Left kidney (tissue), 2 donors: Measurements from ENCODE around the gene CPEB4. TPM values are rescaled to one million over a fixed set of nuclear protein-coding genes. Genes with fewer than 3 reads are reported as not detected.

ENCODE experiments used
- DNase-seq: peaks from one replicate; pipeline ENCODE4 v3.0.0-alpha.2; 2013
- polyA plus RNA-seq: library from polyadenylated mRNA; unstranded; fragments of 120-200 nt; gene quantifications from one replicate; pipeline ENCODE4 v1.2.1, GENCODE V29; 2013; ENCODE audit not compliant: insufficient read length

The CPEB4 gene
- polyA plus RNA-seq, 1 donor = 46.0 TPM

DNA sequence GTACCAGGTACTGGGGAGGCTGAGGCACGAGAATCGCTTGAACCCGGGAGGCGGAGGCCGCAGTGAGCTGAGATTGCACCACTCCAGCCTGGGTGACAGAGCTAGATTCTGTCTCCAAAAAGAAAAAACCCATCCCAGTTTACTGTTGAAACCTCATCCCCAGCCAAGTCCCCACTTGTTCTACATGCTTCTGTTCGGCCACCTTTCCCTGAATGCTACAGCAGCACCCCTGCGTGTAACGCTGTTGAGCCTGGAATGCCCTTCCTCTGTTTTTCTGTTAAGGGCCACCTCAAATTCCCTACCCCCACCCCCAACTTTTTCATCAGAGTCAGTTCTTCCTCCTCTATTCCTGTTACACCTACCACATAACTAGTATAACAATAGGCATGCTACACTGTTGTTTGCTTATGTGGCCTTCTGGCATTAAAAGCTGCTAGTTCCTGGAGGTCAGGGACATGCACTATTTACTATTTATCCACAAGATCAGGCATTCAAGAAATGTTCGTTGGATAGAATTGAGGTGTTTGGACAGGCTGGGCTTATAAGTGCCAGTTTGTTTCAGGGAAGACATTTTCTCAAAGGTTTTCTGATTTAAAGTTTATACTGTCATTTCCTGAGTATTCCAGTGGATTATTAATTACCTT lies 53.7 kb downstream of the CPEB4 start:
- no peak for DNase-seq

DNA sequence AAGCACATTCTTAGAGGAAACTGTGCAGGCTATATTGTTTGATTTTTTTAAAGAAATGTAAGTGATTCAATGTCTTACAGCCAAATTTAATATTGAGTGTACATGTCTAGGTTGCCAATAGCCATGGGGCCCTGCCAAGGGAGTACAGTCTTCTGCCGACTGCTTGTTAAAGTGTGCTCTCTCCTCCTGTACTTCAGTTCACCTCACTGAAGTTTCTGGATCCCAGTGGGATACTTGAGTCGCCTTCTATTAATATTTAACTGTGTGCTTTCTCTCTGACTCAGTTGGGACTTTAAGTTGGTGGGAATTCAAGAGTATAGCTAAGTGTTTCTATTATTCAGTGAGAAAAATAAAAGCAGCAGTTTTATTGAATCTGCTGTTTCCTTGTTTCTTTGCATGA lies 56.4 kb downstream of the CPEB4 start:
- DNase-seq = no peak

DNA sequence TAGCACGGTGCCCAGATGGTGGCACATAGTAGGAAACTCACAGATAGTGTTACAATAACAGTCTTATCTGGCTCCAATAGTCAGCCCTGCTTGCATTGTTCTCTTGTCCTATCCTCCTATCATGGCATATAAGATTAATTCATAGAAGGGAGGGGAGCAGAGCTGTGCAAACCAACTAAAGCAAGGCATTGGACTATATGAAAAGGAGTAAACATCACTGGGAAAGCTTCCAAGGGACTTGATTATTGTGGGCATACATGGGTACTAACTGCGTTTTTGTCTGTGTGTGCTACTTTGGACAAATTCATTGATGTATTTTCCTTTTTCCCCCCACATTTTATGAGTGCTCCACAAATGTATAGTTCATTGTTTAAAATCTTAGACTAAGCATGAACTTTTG lies 57.0 kb downstream of the CPEB4 start:
- DNase-seq = no peak

DNA sequence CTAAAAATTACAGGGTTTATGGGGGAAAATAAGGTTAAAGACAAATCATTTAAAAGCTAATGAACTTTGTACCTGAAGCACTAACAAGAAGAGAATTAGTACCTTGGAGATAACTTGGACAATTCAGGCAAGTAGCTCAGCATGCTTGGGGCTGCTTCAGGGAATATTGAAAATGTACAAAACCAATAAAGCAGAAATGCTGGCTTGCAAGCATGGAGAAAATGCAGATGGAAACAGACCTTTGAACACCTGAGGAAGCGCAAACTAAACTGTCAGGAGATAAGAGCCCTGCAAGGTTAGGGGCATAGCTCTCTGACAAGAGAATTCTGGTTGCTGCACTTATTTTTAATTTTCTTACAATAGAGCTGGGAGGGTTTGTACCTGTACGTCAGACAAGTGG lies 58.2 kb downstream of the CPEB4 start:
- DNase-seq = no peak

DNA sequence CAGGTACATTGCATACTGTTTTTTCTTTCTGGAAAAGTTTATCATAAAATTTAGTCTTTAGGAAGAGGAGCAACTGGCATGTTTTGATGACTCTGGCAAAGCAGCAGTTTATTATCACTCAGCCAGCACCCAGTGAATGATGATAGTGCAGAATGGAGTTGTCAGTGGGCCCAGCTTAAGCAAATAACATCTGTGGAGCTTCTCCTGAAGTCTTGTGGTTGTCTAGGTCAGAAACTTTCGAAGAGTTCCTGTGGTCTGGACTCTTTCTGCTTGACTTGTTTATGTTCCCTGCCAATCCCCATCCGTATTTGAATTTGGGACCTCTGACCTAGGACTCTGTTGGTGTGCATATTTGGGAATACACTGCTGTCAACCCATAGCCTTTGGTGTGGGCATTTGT lies 62.7 kb downstream of the CPEB4 start:
- DNase-seq = no peak

DNA sequence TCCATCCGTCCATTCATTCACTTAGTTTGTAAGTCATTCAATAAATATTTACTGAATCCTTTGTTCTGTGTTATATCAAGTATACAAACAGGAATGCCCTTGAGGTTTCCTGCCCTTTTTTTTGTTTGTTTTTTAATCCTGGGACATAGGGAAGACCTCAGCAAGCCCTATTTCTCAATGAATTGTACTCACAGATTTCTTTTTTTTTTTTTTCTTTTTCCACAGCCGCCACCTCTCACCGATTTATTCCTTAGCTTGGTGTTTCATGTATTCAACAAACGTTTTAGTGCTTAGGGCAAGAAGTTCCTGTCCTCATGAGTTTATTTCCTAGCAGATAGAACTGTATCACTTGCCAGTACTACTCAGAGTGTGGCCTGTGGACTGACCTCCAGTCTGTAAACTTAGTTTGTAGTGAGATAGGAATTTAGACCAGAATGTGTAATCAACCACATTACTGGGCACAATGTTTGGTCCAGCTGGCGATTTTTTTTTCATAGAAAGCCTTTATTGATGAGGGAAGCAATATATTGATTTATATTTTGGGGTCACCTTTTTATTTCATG lies 65.5 kb downstream of the CPEB4 start:
- no peak for DNase-seq

DNA sequence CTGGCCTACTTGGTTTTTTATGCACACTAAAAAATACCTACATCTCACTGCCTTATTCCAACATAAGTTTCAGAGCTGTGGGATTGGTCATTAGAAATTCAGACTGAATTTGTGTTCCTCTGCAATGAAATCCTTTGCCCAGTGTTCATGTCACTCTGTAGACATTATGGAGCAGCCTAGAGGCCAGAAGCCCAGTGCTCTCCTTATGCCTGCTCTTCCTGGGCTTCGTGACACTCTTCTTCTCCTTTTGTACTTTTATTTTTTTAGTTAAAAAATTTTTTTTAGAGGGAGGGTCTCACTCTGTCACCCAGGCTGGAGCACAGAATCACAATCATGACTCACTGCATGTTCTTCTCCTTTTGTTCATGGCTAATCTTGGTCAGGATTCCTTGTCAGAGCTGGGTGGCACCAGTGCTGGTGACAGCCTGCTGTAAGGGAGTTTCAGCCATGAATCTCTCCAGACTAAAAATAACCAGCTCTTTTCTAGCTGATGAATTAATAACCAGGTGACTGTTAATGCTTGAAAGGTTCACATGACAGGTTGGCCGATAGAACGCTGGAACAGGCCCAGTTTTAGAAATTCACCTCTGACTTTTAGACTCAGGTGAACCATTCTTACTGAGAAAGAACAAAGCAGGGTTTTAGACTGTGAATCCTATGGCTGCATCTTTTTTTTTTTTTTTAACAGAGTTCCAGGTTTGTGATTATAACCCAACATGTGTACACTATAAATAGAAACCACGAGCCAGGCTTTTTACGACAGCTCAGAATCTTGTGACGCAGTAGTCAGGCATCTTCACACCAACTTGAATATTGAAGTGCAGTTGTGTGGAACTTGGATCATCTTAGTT lies 66.7 kb downstream of the CPEB4 start:
- DNase-seq = no peak

DNA sequence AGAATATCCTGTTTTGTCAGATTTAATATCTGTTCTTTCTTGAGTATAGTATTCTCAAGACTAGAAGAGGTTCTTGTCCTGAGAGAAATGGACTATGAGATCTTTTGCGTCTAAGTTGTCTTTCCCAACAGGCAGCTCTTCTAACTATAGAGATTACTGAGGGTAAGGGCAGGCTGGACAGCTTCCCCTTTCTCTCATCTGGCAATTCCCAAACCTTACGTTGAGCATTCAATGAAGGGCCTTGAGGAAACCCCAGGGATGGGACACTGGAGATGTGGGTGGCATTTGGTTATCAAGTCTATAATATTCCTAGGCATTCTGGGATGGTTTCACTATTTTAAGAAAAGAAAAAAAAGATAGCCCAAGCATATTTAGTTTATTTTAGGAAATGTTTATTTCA lies 72.8 kb downstream of the CPEB4 start:
- DNase-seq = no peak

DNA sequence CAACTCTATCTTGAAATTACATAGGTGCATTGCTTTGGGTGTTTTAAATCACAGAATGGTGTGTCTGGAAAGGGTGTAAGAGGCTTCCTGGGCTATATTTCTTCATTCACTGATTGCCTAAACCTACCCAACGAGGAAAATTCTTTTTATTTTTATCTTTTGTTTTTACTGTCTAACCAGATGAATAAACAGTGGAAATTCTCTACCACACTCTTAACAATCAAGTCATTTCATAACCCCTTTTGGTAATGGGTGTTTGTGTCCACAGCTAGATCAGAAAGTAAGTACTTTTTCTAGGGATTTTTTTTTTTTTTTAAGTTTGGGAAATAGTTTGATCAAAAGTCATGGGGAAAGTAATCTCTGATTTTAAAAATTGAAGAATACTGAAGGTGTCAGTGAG lies 73.3 kb downstream of the CPEB4 start:
- DNase-seq = no peak

DNA sequence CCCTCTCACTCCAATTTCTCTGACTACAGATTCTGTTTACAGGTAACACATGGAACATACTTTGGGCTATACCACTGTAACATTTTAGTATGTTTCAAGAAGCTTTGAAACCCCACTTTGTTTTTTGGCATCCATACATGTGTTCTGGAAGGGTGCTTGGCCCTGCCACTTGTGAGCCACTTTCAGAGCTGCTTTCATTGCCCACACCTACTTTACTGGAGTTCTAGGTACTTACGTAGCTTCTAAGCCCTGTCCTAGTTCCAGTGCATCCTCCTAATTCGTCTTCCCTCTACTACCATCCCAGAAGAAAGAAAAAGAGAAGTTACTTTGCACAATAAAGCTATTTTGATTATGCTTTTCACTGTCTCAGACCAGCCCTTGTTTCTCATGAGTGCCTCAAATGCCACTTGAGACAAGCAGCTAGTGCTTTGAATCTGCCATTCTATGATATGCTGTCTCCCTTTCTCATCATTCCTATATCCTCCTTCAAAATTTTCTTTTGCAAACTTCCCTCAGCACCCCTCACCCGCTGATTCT lies 74.4 kb downstream of the CPEB4 start:
- no peak for DNase-seq

DNA sequence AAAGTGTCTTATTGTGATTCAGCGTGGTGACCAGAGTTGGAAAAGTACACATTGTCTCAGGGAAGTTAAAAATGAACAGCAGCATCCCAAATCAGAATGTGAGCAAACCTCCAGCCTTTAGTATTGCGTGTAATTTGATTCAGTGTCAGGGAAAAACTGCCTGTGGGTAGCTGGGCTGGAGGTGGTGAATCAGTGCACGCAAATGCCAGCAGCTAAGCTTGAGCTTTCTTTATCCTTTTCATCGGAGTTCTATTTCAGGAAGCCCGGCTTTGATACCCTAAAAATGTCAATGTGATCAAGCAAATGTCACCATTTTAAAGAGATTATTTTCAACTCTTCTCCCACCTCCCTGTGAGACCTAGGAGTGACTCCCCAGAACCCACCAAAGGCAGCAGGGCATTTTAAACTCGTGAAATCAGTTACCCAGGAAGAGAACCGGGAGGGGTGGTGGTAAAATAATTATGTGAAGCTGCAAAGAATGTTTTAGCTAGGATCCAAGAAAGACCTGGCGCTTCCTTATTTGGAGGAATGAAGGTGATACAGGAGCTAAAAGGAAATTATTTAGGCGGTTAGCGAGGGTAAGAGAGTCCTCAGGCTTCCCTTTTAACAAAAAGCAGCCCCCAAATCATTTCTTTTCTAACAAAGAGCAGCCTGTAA lies 75.2 kb downstream of the CPEB4 start:
- no peak for DNase-seq

DNA sequence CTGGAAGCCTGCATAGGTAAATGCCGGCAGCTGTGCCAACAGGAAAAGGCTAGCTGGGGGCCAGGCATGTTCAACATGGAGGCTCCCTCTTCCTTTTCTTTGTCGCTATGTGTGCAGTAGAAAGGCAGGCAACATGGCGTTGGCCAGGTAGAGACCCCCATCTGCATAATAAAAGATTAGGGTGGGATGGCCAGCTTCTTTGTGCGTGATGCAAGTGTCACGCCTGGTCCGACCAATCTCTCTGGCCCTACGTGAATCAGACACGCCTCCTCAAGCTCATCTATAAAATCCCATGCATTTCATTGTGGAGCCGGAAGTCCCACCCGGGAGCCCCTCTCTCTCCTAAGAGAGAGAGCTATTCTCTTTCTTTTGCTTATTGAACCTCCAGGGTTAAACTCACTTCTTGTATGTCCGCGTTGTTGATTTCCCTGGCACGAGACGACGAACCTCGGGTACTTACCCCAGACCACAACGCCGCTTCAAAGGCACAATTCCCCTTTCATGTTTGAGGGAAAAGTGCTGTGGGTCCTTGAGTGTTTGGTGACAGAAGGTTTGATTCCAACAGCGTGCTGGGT lies 75.8 kb downstream of the CPEB4 start:
- no peak for DNase-seq

DNA sequence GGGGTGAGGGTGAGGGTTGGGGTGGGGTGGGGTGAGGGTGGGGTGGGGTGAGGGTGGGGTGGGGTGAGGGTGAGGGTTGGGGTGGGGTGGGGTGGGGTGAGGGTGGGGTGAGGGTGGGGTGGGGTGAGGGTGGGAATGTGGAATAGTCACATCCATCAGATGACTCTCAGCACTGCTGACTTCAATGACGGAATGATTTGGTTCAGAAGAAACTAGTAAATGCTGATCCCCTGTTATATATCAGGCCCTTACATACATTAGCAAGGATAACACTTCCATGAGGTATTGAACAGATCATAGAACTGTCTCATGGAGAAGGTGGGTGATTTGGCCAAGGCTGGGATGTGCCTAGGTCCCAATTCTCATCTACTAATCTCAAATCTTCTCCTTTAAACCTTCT lies 76.4 kb downstream of the CPEB4 start:
- no peak for DNase-seq

DNA sequence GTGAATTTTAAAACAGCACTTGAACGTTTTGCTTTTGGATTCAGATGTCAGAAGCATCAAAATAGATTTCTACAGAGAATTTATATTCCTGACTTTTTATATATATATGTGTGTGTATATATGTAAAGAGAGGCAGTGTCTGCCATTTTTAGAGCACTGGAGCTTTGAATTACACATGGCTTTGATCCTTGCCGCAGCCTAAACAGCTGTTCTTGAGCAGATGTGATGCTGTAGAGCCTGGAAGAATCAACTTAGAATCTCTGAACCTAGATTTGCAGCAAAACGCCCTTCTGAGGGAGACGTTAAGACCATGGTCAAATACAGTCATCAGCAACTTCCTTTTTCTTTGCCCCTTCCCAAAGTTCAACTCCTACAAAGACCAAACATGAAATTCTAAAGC lies 79.1 kb downstream of the CPEB4 start:
- no peak for DNase-seq

DNA sequence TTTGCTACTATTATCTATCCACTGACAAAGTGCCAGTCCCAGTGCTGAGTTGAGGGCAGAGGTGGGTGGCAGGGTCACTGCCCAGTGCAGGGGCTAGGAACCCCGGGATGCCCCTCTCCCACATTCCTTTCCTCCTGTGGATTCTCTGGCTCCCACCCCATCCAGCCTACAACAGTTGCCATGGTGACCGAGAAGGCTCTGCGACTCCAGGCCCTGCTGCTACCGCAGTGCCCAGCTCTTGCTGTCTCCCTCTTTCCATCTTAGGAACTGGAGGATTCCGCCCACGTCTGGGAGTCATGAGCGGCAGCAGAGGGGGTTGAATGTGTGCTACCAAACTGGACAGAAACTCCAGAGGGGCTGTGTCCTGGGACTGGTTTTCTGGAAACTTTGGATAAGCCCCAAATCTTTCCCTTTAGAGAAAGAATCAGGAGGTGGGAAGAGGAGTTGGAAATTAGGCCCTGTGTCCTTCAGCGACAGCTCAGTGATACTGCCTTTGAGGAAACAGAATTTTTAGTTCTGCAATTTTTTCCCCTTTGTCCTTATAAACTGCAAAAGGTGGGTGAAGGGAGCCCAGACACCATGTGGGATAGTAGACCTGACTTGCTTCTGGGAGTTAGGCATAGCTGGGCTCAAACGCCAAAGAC lies 80.1 kb downstream of the CPEB4 start:
- no peak for DNase-seq

DNA sequence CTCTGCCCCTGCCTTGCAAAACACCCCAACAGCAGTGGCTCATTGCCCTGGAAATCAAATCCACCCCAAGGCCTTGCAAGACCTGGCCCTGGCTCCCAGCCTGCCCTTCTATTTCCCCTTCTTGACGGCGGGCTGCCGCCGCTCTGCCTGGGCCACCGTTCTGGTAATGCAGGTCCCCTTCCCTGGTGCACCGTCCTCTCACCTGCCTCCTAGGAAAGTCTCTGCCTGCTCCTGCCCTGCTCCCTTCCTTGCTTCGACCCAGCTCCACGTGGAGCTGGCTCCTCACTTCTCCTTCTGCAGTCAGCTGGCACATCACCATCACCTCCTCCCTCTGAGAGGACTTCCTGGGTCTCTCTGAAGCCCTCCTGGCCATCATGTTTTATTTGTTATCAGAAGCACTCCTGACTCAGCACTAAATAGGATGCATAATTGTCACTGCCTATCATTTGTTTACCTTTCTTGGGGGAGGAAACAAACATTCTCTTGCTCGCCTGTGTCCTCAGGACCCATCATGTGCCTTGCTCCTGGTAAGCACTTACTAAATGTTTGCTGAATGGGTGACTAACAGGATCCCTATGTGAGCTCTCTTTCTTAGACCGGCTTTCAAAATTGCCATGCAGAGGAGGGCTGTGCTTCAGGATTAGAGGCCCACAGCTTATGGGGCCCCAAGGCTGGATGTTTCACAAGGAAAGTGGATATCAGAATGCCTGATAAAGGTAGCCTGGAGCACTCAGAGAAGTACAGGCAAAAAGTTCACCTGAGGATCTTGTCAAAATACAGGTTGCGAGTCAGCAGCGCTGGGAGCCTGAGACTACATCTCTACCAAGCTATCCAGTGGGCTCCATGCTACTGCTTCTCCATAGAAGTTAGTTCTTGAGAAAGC lies 81.3 kb downstream of the CPEB4 start:
- DNase-seq = no peak

DNA sequence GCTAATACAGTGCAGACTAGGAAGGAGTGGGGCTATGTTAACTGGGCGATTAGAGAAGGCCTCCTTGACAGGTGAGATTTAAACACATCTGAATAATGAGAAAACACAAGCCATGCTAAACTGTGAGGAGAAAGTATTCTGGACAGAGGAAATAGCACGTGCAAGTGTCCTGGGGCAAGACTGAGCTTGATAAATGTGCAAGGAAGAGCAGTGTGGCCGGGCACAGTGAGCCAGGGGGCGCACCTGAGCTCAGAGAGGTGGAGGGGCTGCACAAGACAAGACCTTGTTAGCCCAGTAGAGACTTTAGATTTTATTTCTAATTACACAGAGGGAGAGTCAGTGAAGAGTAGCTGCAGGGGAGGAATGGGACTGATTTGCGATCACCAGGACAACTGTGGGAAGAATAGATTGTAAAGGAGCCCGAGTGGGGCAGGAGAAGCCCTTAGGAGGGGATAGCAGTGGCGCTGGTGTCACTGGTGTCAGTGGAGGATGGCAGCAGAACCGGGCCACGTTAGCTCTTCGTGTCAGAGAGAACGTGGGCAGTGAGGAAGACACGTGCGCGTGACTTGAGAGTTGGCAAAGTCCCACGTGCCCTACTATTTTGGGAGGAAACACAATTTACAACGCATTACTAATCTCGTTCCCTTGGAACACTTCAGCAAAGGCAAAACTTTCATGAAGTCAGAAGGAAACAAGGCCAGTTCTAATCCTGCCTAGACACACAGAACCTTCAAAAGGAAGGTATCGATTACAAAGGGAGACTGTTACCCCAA lies 82.9 kb downstream of the CPEB4 start:
- no peak for DNase-seq

DNA sequence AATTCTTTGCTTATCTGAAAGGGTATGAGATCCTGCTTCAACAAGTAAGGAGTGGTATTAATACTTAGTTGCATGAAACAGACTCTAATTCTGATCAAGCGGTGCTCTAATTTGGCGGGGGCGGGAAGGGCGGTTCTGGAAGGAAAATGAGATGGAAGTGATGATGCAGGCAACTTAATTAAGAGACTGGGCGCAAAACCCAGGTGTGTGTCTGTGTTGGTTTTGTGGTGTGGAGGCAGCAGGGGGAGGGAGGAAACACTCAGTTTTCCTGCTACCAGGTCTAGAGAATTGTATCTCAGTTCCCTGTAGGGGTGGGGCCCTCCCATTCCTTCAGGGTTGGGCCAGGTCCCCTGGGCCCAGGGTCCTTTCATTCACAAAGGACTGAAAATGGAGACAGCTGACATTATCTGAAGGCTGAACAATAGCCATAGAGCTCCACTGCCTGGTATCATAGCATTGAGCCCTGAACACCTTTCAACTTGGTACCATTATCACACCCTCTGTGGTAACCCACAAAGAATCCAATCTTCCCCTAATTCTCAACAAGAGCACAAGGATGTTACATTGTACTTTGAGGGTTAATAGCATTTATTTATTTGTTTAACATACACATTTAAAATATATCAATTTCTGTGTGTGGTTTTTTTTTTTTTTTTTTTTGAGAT lies 83.7 kb downstream of the CPEB4 start:
- no peak for DNase-seq

DNA sequence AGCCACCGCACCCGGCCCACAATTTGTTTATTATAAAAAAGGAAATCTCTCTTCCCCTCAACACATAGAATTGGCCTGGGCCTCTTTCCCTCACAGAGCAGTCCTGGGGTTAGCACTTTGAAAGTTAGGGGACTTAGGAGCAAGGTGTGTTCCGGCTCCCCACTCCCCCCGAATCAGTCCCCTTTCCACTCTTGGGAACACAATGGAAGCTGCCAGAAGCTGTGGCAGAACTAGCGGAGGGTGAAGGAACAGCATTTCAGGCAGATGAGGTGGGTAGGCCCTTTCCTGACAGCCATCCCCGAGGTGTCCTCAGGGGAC lies 84.4 kb downstream of the CPEB4 start:
- no peak for DNase-seq
